ENCODE measurements around the gene SSBP3. TPM values are rescaled to one million over a fixed set of nuclear protein-coding genes. Genes with fewer than 3 reads are reported as not detected.

The SSBP3 gene
- total RNA-seq, 1 donor from 2014 or later: 19.7 TPM

- TF ChIP-seq, protein P1, sequence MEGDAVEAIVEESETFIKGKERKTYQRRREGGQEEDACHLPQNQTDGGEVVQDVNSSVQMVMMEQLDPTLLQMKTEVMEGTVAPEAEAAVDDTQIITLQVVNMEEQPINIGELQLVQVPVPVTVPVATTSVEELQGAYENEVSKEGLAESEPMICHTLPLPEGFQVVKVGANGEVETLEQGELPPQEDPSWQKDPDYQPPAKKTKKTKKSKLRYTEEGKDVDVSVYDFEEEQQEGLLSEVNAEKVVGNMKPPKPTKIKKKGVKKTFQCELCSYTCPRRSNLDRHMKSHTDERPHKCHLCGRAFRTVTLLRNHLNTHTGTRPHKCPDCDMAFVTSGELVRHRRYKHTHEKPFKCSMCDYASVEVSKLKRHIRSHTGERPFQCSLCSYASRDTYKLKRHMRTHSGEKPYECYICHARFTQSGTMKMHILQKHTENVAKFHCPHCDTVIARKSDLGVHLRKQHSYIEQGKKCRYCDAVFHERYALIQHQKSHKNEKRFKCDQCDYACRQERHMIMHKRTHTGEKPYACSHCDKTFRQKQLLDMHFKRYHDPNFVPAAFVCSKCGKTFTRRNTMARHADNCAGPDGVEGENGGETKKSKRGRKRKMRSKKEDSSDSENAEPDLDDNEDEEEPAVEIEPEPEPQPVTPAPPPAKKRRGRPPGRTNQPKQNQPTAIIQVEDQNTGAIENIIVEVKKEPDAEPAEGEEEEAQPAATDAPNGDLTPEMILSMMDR (IDR thresholded peaks at IDR 0.05; ENCODE audit: insufficient read depth, low read length, poor library complexity, severe bottlenecking): no peak
- Histone ChIP-seq H3K27me3 (ENCODE audit: control insufficient read depth, insufficient read depth, low read length) (no peaks in the 10 kb centered on the region), H3K36me3 (ENCODE audit: control insufficient read depth, insufficient read depth, low read length) (no peaks in the 10 kb centered on the region), H3K4me3 (ENCODE audit: low read depth, low read length) (no peak overlapping the region)
- no peak for DNase-seq (ENCODE audit: low read depth)
These were observed 100.2 kb downstream of the SSBP3 start for GRCh38 chr1:54305906-54306514.

DNA sequence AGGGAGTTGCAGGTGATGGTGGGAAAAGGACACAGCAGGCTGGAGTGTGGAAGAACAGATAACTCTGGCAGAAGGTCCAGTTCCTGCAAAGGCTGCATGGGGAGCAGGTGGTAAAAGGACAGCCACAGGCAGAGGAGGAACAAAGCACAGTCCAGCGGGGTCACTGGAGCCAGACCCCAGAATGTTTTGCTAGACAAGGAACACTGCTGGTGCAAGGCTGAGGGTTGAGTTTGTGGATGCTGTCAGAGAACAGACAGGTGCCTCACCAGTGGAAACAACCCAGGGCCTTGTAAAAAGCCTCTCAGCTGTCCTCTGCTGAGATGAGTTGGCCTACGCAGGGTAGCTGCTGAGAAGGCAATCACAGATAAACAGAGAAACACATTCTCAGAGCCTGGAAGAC lies 101.7 kb downstream of the SSBP3 start:
- TF ChIP-seq, protein P1 (IDR thresholded peaks at IDR 0.05; ENCODE audit: insufficient read depth, low read length, poor library complexity, severe bottlenecking): no peak
- H3K36me3 ChIP-seq (ENCODE audit: control insufficient read depth, insufficient read depth, low read length): no peaks in the 10 kb centered on the region

DNA sequence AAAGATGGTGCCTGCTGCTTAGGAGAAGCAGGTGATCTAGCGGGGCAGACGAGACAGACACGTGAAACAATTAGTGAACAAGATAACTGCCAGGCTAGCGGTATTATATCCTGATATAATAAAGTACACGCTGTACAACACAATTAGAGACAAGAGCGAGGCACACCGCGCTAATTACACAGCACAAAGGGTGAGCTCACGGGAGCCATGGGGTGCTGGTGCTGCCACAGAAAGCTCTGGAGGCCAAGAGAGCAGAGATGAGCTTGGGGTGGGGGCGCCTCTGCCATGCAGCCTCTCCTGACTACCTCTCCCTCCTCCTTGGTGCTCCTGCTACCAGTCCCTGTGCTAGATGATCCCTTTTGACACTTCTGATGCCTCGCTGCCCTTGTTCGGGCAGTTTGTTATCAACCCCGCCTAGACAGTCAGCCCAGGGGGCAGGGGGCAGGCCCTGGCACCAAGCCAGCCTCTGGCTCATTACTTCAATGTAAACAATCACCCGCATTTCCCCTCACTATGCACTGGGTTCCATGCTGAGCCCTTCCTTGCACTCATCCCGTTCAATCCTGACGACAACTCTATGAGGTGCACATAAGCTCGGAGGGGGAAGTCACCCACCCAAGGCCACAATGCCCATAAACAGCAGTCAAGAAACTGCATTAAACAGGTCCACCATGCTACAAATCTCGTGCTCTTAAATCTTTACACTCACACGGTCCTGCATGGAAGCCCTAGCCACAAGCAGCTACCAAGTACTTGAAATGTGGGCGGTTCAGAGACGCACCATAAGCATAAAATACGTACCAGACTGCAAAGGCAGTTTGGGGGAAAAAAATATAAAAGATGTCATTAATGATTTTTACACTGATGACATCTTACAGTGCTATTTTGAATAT lies 103.0 kb downstream of the SSBP3 start:
- H3K27me3 ChIP-seq (ENCODE audit: control insufficient read depth, insufficient read depth, low read length): no peaks in the 10 kb centered on the region
- TF ChIP-seq, protein P1 (IDR thresholded peaks at IDR 0.05; ENCODE audit: insufficient read depth, low read length, poor library complexity, severe bottlenecking): no peak

More for the DNA sequence above, 101.7 kb downstream of the SSBP3 start:
- Histone ChIP-seq H3K4me3 (ENCODE audit: low read depth, low read length) (no peak overlapping the region), H3K27me3 (ENCODE audit: control insufficient read depth, insufficient read depth, low read length) (no peaks in the 10 kb centered on the region)
- DNase-seq (ENCODE audit: low read depth): no peak

DNA sequence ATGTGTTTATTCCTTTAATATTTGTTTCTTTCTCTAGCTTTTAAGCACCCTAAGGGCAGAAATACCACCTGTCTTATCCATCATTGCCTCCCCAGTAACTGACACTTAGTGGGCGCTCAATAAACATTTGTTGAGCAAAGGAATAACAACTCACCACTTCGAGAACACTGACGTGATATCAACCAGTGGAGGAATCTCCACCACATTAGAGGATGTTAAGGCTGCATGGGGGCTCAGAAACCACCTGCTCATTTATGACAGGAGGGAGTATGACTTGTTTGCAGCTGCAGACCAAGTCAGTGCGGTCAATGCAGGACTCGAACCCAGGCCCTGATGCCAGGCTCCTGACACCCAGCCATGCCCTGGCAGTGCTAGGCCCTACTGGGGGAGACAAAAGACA lies 103.6 kb downstream of the SSBP3 start:
- no peaks in the 10 kb centered on the region for H3K27me3 ChIP-seq (ENCODE audit: control insufficient read depth, insufficient read depth, low read length)
- DNase-seq (ENCODE audit: low read depth): no peak
- TF ChIP-seq, protein P1 (IDR thresholded peaks at IDR 0.05; ENCODE audit: insufficient read depth, low read length, poor library complexity, severe bottlenecking): no peak
- H3K4me3 ChIP-seq (ENCODE audit: low read depth, low read length): no peak overlapping the region
- H3K36me3 ChIP-seq (ENCODE audit: control insufficient read depth, insufficient read depth, low read length): no peaks in the 10 kb centered on the region

More for the DNA sequence above, 103.0 kb downstream of the SSBP3 start:
- DNase-seq (ENCODE audit: low read depth): no peak
- Histone ChIP-seq H3K36me3 (ENCODE audit: control insufficient read depth, insufficient read depth, low read length) (no peaks in the 10 kb centered on the region), H3K4me3 (ENCODE audit: low read depth, low read length) (no peak overlapping the region)

GRCh38 chr1:54301497-54301896 lies 104.7 kb downstream of the SSBP3 start:
- Histone ChIP-seq H3K36me3 (ENCODE audit: control insufficient read depth, insufficient read depth, low read length) (no peaks in the 10 kb centered on the region), H3K4me3 (ENCODE audit: low read depth, low read length) (no peak overlapping the region), H3K27me3 (ENCODE audit: control insufficient read depth, insufficient read depth, low read length) (no peaks in the 10 kb centered on the region)
- no peak for DNase-seq (ENCODE audit: low read depth)
- TF ChIP-seq, protein P1 (IDR thresholded peaks at IDR 0.05; ENCODE audit: insufficient read depth, low read length, poor library complexity, severe bottlenecking): no peak

Measured in kidney epithelial cell (primary cell).